Vagina (tissue), 2 donors: ENCODE results near the gene NFATC3. TPM values are rescaled to one million over a fixed set of nuclear protein-coding genes. Genes with fewer than 3 reads are reported as not detected.
"Not testable (repeated sequence)": the region's sequence is repeated elsewhere in the genome, so short reads cannot be mapped to it uniquely, and the experiment has no call there.

ENCODE experiments used
- DNase-seq, 2 donors: peaks; one replicate each; pipeline ENCODE4 v3.0.0-alpha.2; 2017; ENCODE audit errors: extremely low spot score in 2 of 2
- H3K27ac ChIP-seq: fragments of 200-600 bp; sonication (generic); one replicate; pipeline ENCODE4 v1.5.1; 2019
- H3K27me3 ChIP-seq: fragments of 200-600 bp; sonication (generic); one replicate; pipeline ENCODE4 v1.5.1; 2019
- H3K36me3 ChIP-seq, 2 donors: fragments of 200-600 bp; sonication (generic); one replicate each; pipeline ENCODE4 v1.5.1; 2017 to 2019
- H3K4me1 ChIP-seq: fragments of 200-600 bp; sonication (generic); one replicate; pipeline ENCODE4 v1.5.1; 2019
- H3K4me3 ChIP-seq, 2 donors: fragments of 200-600 bp; sonication (generic); 1 replicate in 1 of 2; 2 replicates in 1 of 2; pipeline ENCODE4 v1.5.1; 2016 to 2019
- H3K9me3 ChIP-seq: fragments of 200-600 bp; sonication (generic); one replicate; pipeline ENCODE4 v1.5.1; 2019
- CTCF ChIP-seq, 3 experiments: fragments of 450-650 bp in 2 of 3; fragments of 200-600 bp in 1 of 3; sonication (generic) in 1 of 3; IDR thresholded peaks; one replicate each; pipeline ENCODE4 v1.5.1; 2017 to 2019; ENCODE audit warnings: antibody characterized with exemption in 3 of 3, mild to moderate bottlenecking in 2 of 3, moderate library complexity in 2 of 3
- POLR2A ChIP-seq, 2 donors: fragments of 450-650 bp; IDR thresholded peaks; one replicate each; pipeline ENCODE4 v1.6.1; 2017; ENCODE audit warnings: antibody characterized with exemption in 2 of 2, mild to moderate bottlenecking in 2 of 2, moderate library complexity in 2 of 2
- POLR2AphosphoS5 ChIP-seq, 2 donors: sonication (generic); formaldehyde crosslinking; IDR thresholded peaks; one replicate each; pipeline ENCODE4 v1.9.0; 2017; ENCODE audit warnings: antibody characterized with exemption in 2 of 2, mild to moderate bottlenecking in 2 of 2, low read depth in 1 of 2; ENCODE audit not compliant: insufficient read depth in 1 of 2
- intact Hi-C: fragments of 100-400 bp; cut with DNase I; formaldehyde crosslinking; loops from one replicate; pipeline ENCODE4 v1.15.1; 2023
- total RNA-seq: library from RNA; depleted of rRNA; stranded (reverse); fragments of >200 nt; gene quantifications from one replicate; pipeline ENCODE4 v1.2.3, GENCODE V29; 2016

The NFATC3 gene
- total RNA-seq, 1 donor from 2014 or later = 51.8 TPM

GRCh38 chr16:68126395-68126794 lies 41.2 kb downstream of the NFATC3 start:
- Histone ChIP-seq H3K4me3 (no peak overlapping the region), H3K27ac (no peak overlapping the region), H3K9me3 (no peaks in the 10 kb centered on the region), H3K27me3 (no peaks in the 10 kb centered on the region), H3K36me3 (peaks cover 0 to 7% of the 10 kb centered on the region in 2 donors), H3K4me1 (no peaks in the 10 kb centered on the region)
- no peak for TF ChIP-seq POLR2A (IDR thresholded peaks at IDR 0.05)
- no peak for TF ChIP-seq CTCF (IDR thresholded peaks at IDR 0.05)
- TF ChIP-seq POLR2AphosphoS5 (IDR thresholded peaks at IDR 0.05; ENCODE audit: insufficient read depth in 1 of 2, low read depth in 1 of 2) = no peak
- intact Hi-C loops = no loop called here
- DNase-seq = no peak

GRCh38 chr16:68128577-68129305 lies 43.6 kb downstream of the NFATC3 start:
- peaks cover 0 to 7% of the 10 kb centered on the region in 2 donors for H3K36me3 ChIP-seq
- H3K9me3 ChIP-seq = no peaks in the 10 kb centered on the region
- no peaks in the 10 kb centered on the region for H3K4me1 ChIP-seq
- no peak overlapping the region for H3K27ac ChIP-seq
- TF ChIP-seq POLR2AphosphoS5 (IDR thresholded peaks at IDR 0.05; ENCODE audit: insufficient read depth in 1 of 2, low read depth in 1 of 2) = no peak
- no peak for TF ChIP-seq POLR2A (IDR thresholded peaks at IDR 0.05)
- TF ChIP-seq CTCF (IDR thresholded peaks at IDR 0.05) = no peak
- intact Hi-C loops = no loop called here
- no peak for DNase-seq
- H3K4me3 ChIP-seq = no peak overlapping the region
- H3K27me3 ChIP-seq = no peaks in the 10 kb centered on the region

- DNase-seq = no peak
- intact Hi-C loops = no loop called here
- TF ChIP-seq POLR2AphosphoS5 (IDR thresholded peaks at IDR 0.05; ENCODE audit: insufficient read depth in 1 of 2, low read depth in 1 of 2) (no peak), POLR2A (IDR thresholded peaks at IDR 0.05) (no peak), CTCF (IDR thresholded peaks at IDR 0.05) (no peak)
- no peaks in the 10 kb centered on the region for H3K9me3 ChIP-seq
- H3K27me3 ChIP-seq = no peaks in the 10 kb centered on the region
- peaks cover 0 to 7% of the 10 kb centered on the region in 2 donors for H3K36me3 ChIP-seq
- H3K27ac ChIP-seq = no peak overlapping the region
- H3K4me3 ChIP-seq = no peak overlapping the region
- H3K4me1 ChIP-seq = no peaks in the 10 kb centered on the region
Observed at GRCh38 chr16:68130520-68130919, 45.4 kb downstream of the NFATC3 start.

- H3K4me1 ChIP-seq = no peaks in the 10 kb centered on the region
- H3K36me3 ChIP-seq = peaks cover 0 to under 1% of the 10 kb centered on the region in 2 donors
- no peak for DNase-seq
- TF ChIP-seq CTCF (IDR thresholded peaks at IDR 0.05) (no peak), POLR2AphosphoS5 (IDR thresholded peaks at IDR 0.05; ENCODE audit: insufficient read depth in 1 of 2, low read depth in 1 of 2) (no peak), POLR2A (IDR thresholded peaks at IDR 0.05) (no peak)
- H3K9me3 ChIP-seq = no peaks in the 10 kb centered on the region
- no peak overlapping the region for H3K4me3 ChIP-seq
- H3K27me3 ChIP-seq = no peaks in the 10 kb centered on the region
- intact Hi-C loops = no loop called here
- no peak overlapping the region for H3K27ac ChIP-seq
Observed at GRCh38 chr16:68131813-68132706, 46.9 kb downstream of the NFATC3 start.

GRCh38 chr16:68133000-68133399 lies 47.8 kb downstream of the NFATC3 start:
- H3K36me3 ChIP-seq, H3K4me3 ChIP-seq, H3K4me1 ChIP-seq, H3K27ac ChIP-seq, intact Hi-C loops, H3K27me3 ChIP-seq, H3K9me3 ChIP-seq, DNase-seq: not testable (repeated sequence)
